Endothelial cell of umbilical vein (primary cell): Measurements from ENCODE around the gene ERO1A. TPM values are rescaled to one million over a fixed set of nuclear protein-coding genes. Genes with fewer than 3 reads are reported as not detected.

Source experiments
- BruUV-seq: library from RNA; stranded (reverse); fragments of 400-500 nt; replicated peaks from 2 replicates; lab custom pipeline; 2021; lab: Mats Ljungman, UMichigan
- CTCF ChIA-PET: fragments of 300-600, 350-600 bp; sonication (Branson Sonifier 250); formaldehyde crosslinking; loops from one replicate; lab custom pipeline; 2021; ENCODE audit warnings: antibody characterized with exemption, inconsistent platforms; lab: Charles Lee
- POLR2A ChIA-PET: fragments of 300-600, 350-600 bp; sonication (Branson Sonifier 250); formaldehyde crosslinking; loops from one replicate; lab custom pipeline; 2021; ENCODE audit warnings: antibody characterized with exemption, inconsistent platforms; lab: Charles Lee
- DNase-seq: peaks from one replicate; pipeline ENCODE4 v3.0.0-alpha.2; 2011; ENCODE audit warnings: low read depth, low spot score
- FAIRE-seq: peaks from 2 replicates; lab custom pipeline; 2011; peaks lifted over from hg19 to GRCh38; lab: Jason Lieb, UNC
- H2AFZ ChIP-seq: 2 replicates; pipeline ENCODE4 v1.6.0; 2012; ENCODE audit warnings: low read depth, low read length, control low read depth, inconsistent platforms
- H3K27ac ChIP-seq: 2 replicates; pipeline ENCODE4 v1.5.1; 2011; ENCODE audit warnings: low read depth, mild to moderate bottlenecking, control low read depth, low read length, moderate library complexity; ENCODE audit not compliant: insufficient read depth
- H3K27me3 ChIP-seq, 2 experiments: 2 replicates each; pipeline versions ENCODE4 v1.6.0 to v1.6.1; 2011; ENCODE audit warnings: low read length in 2 of 2, mixed read lengths in 1 of 2; ENCODE audit not compliant: control insufficient read depth in 2 of 2, insufficient read depth in 2 of 2
- H3K36me3 ChIP-seq, 2 experiments: 2 replicates in 1 of 2; 3 replicates in 1 of 2; pipeline ENCODE4 v1.5.1; 2011; ENCODE audit warnings: low read length in 2 of 2, mild to moderate bottlenecking in 1 of 2, moderate library complexity in 1 of 2; ENCODE audit not compliant: control insufficient read depth in 2 of 2, insufficient read depth in 2 of 2; ENCODE audit errors: extremely low read depth in 1 of 2
- H3K4me1 ChIP-seq: 3 replicates; pipeline ENCODE4 v1.5.1; 2011; ENCODE audit warnings: mild to moderate bottlenecking, low read length; ENCODE audit not compliant: control insufficient read depth, insufficient read depth; ENCODE audit errors: extremely low read depth
- H3K4me2 ChIP-seq: 2 replicates; pipeline ENCODE4 v1.6.1; 2011; ENCODE audit warnings: low read length, control low read depth, mixed read lengths; ENCODE audit not compliant: insufficient read depth
- H3K4me3 ChIP-seq, 3 experiments: fragments of 200-600 bp in 1 of 3; sonication (generic), shearing (Covaris generic) in 1 of 3; replicated peaks in 1 of 3; 2 replicates each; pipeline ENCODE4 v1.5.1; 2011 to 2016; ENCODE audit warnings: control low read depth in 3 of 3, low read length in 3 of 3, mild to moderate bottlenecking in 2 of 3, inconsistent platforms in 1 of 3, low read depth in 1 of 3, moderate library complexity in 1 of 3; ENCODE audit not compliant: insufficient read depth in 1 of 3
- H3K79me2 ChIP-seq: 2 replicates; pipeline ENCODE4 v1.6.0; 2012; ENCODE audit warnings: low read length, inconsistent platforms; ENCODE audit not compliant: control insufficient read depth, insufficient read depth
- H3K9ac ChIP-seq: replicated peaks from 2 replicates; pipeline ENCODE3; 2011; ENCODE audit warnings: low read length, control low read depth; ENCODE audit not compliant: insufficient read depth; ENCODE audit errors: extremely low read depth
- H3K9me1 ChIP-seq: replicated peaks from 3 replicates; pipeline ENCODE4 v1.6.0; 2011; ENCODE audit warnings: mild to moderate bottlenecking, low read length; ENCODE audit not compliant: control insufficient read depth, insufficient read depth; ENCODE audit errors: extremely low read depth
- H3K9me3 ChIP-seq: replicated peaks from 2 replicates; pipeline ENCODE4 v1.5.1; 2012; ENCODE audit warnings: low read length, inconsistent platforms; ENCODE audit not compliant: control insufficient read depth, insufficient read depth
- H4K20me1 ChIP-seq: replicated peaks from 2 replicates; pipeline ENCODE3; 2011; ENCODE audit warnings: mild to moderate bottlenecking, low read length; ENCODE audit not compliant: control insufficient read depth, insufficient read depth; ENCODE audit errors: extremely low read depth
- EZH2 ChIP-seq: IDR thresholded peaks from 2 replicates; pipeline ENCODE4 v1.6.1; 2012; ENCODE audit warnings: borderline replicate concordance, low read depth, mild to moderate bottlenecking, moderate library complexity, low read length, inconsistent platforms; ENCODE audit not compliant: severe bottlenecking
- FOS ChIP-seq: IDR thresholded peaks from 2 replicates; pipeline ENCODE4 v1.6.1; 2011; ENCODE audit warnings: mild to moderate bottlenecking, low read length, moderate library complexity, borderline replicate concordance; ENCODE audit not compliant: insufficient read depth
- GATA2 ChIP-seq: IDR thresholded peaks from 2 replicates; pipeline ENCODE4 v1.7.0; 2011; ENCODE audit warnings: low read depth, mild to moderate bottlenecking, moderate library complexity, mixed read lengths, low read length; ENCODE audit not compliant: insufficient read length, insufficient read depth
- JUN ChIP-seq: IDR thresholded peaks from 2 replicates; pipeline ENCODE4 v1.6.1; 2011; ENCODE audit warnings: borderline replicate concordance, low read depth; ENCODE audit not compliant: insufficient read length, insufficient read depth
- MYC ChIP-seq: IDR thresholded peaks from one replicate; pipeline ENCODE4 v1.6.1; 2011; ENCODE audit warnings: mild to moderate bottlenecking, low read depth, low read length
- POLR2A ChIP-seq: IDR thresholded peaks from 2 replicates; pipeline ENCODE4 v1.6.1; 2012; ENCODE audit warnings: low read depth, mild to moderate bottlenecking, control low read depth, low read length
- POLR2AphosphoS5 ChIP-seq: IDR thresholded peaks from 2 replicates; pipeline ENCODE4 v1.6.1; 2012; ENCODE audit warnings: low read depth, mild to moderate bottlenecking, control low read depth, low read length, moderate library complexity; ENCODE audit not compliant: insufficient read depth
- dilution Hi-C: fragments of 300-500 bp; cut with MboI; formaldehyde crosslinking; loops from one replicate; pipeline ENCODE4 v1.15.0; 2019; ENCODE audit warnings: low sequenced_read_pairs; ENCODE audit not compliant: extremely low pct_ligation_motif_present
- intact Hi-C: fragments of 100-400 bp; cut with micrococcal nuclease; formaldehyde crosslinking; loops from one replicate; pipeline ENCODE4 v1.10.0; 2022
- polyA plus RNA-seq, 4 experiments: library from polyadenylated mRNA; depleted of rRNA in 3 of 4; stranded (reverse) in 3 of 4; unstranded in 1 of 4; fragments of >200 nt; gene quantifications; 2 replicates each; pipeline versions ENCODE4 v1.2.1 to v1.2.3, GENCODE V29; 2011 to 2012; ENCODE audit warnings: missing spikeins in 1 of 4
- total RNA-seq: library from RNA; stranded (reverse); gene quantifications from 2 replicates; pipeline ENCODE4 v1.2.3, GENCODE V29; 2021
- TF ChIP-seq, protein P1 (sequence below): IDR thresholded peaks from 2 replicates; pipeline ENCODE4 v1.6.1; 2011; ENCODE audit not compliant: insufficient read depth, insufficient read length
- TF ChIP-seq, protein P2 (sequence below), 2 donors: IDR thresholded peaks; 1 replicate in 1 of 2; 2 replicates in 1 of 2; pipeline ENCODE4 v1.5.1; 2011; ENCODE audit warnings: low read length in 2 of 2, mild to moderate bottlenecking in 2 of 2, moderate library complexity in 2 of 2, control low read depth in 1 of 2, inconsistent platforms in 1 of 2, low read depth in 1 of 2; ENCODE audit not compliant: insufficient read depth in 1 of 2; ENCODE audit errors: extremely low read depth in 1 of 2

Gene ERO1A
- total and polyA plus RNA-seq, 2 donors (not counting 3 experiments of a cell fraction or from before 2014, with no cell fraction given), result 20.7 to 71.4 TPM

DNA sequence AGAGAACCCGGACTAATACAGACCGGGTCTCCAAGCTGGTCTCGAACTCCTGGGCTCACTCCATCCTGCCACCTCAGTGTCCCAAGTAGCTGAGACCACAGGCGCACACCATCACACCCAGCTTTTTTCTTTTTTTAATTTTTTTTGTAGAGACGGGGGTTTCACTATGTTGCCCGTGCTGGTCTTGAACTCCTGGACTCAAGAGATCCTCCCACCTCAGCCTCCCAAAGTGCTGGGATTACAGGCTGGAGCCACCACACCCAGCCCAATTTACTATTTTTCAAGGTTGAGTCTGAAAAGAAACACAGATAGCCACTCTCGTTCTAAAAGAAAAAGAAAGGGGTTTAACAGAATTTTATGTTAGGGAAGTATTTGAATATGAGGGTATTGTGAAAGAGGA, 1.8 kb downstream of the ERO1A start:
- no peaks in the 10 kb centered on the region for H3K9me1 ChIP-seq
- FAIRE-seq (no peak), DNase-seq (no peak)
- no peak overlapping the region for H3K27ac ChIP-seq
- ChIA-PET POLR2A (no interaction called here), CTCF (no interaction called here)
- peaks cover 8% of the 10 kb centered on the region for H3K4me1 ChIP-seq
- no peak for TF ChIP-seq GATA2
- TF ChIP-seq FOS, result no peak
- no peak for TF ChIP-seq POLR2A
- no peaks in the 10 kb centered on the region for H3K9me3 ChIP-seq
- no TSS peak for BruUV-seq
- H3K9ac ChIP-seq, result no peak overlapping the region
- no peaks in the 10 kb centered on the region for H3K27me3 ChIP-seq
- H2AFZ ChIP-seq, result no peak overlapping the region
- H3K36me3 ChIP-seq, result no peaks in the 10 kb centered on the region
- no peak overlapping the region for H3K4me3 ChIP-seq
- no peak overlapping the region for H3K4me2 ChIP-seq
- peaks cover 3% of the 10 kb centered on the region for H4K20me1 ChIP-seq
- dilution Hi-C loops (no loop called here), intact Hi-C loops (no loop called here)
- H3K79me2 ChIP-seq, result peaks cover 64% of the 10 kb centered on the region

DNA sequence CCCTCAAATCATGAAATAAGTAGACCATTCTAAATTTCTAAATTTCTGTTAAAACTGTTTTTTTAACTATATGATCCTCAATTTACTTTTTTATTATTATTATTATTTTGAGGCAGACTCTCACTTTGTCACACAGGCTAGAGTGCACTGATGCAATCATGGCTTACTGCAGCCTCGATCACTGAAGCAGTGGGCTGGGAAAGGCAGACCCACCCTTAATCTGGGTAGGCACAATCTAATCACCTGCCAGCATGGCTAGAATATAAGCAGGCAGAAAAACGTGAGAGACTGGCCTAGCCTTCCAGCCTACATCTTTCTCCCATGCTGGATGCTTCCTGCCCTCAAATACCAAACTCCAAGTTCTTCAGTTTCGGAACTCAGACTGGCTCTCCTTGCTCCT, 2.3 kb downstream of the ERO1A start:
- peaks cover 3% of the 10 kb centered on the region for H4K20me1 ChIP-seq
- no peak overlapping the region for H3K4me2 ChIP-seq
- no TSS peak for BruUV-seq
- H2AFZ ChIP-seq, result no peak overlapping the region
- DNase-seq, result no peak
- TF ChIP-seq POLR2A (no peak), JUN (no peak), MYC (no peak), EZH2 (no peak), FOS (no peak), POLR2AphosphoS5 (no peak), GATA2 (no peak)
- TF ChIP-seq, protein P1, sequence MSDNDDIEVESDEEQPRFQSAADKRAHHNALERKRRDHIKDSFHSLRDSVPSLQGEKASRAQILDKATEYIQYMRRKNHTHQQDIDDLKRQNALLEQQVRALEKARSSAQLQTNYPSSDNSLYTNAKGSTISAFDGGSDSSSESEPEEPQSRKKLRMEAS, result no peak
- TF ChIP-seq, protein P2, sequence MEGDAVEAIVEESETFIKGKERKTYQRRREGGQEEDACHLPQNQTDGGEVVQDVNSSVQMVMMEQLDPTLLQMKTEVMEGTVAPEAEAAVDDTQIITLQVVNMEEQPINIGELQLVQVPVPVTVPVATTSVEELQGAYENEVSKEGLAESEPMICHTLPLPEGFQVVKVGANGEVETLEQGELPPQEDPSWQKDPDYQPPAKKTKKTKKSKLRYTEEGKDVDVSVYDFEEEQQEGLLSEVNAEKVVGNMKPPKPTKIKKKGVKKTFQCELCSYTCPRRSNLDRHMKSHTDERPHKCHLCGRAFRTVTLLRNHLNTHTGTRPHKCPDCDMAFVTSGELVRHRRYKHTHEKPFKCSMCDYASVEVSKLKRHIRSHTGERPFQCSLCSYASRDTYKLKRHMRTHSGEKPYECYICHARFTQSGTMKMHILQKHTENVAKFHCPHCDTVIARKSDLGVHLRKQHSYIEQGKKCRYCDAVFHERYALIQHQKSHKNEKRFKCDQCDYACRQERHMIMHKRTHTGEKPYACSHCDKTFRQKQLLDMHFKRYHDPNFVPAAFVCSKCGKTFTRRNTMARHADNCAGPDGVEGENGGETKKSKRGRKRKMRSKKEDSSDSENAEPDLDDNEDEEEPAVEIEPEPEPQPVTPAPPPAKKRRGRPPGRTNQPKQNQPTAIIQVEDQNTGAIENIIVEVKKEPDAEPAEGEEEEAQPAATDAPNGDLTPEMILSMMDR (IDR thresholded peaks at IDR 0.05; ENCODE audit: extremely low read depth in 1 of 2, insufficient read depth in 1 of 2, low read depth in 1 of 2, low read length in 2 of 2), result no peak
- no peak overlapping the region for H3K9ac ChIP-seq
- no peaks in the 10 kb centered on the region for H3K36me3 ChIP-seq
- H3K4me1 ChIP-seq, result peaks cover 8% of the 10 kb centered on the region
- H3K9me1 ChIP-seq, result no peaks in the 10 kb centered on the region
- FAIRE-seq, result no peak
- ChIA-PET CTCF (interaction anchor here (1.5 kb wide), 1 partner anchor 30 kb away, joined by 3 read pairs; no protein-coding TSS in a partner anchor), POLR2A (no interaction called here)
- H3K27me3 ChIP-seq, result no peaks in the 10 kb centered on the region
- no peak overlapping the region for H3K27ac ChIP-seq
- H3K4me3 ChIP-seq, result no peak overlapping the region
- H3K9me3 ChIP-seq, result no peaks in the 10 kb centered on the region
- H3K79me2 ChIP-seq, result peaks cover 69% of the 10 kb centered on the region
- dilution Hi-C loops (no loop called here), intact Hi-C loops (no loop called here)
